H1 (cell line): ENCODE data around the gene FRG2. TPM values are rescaled to one million over a fixed set of nuclear protein-coding genes. Genes with fewer than 3 reads are reported as not detected.
"Not testable (repeated sequence)": the region's sequence is repeated elsewhere in the genome, so short reads cannot be mapped to it uniquely, and the experiment has no call there.

Source experiments
- CTCF ChIA-PET: fragments of 300-600 bp; sonication (Branson Sonifier 250); formaldehyde crosslinking; loops from one replicate; lab custom pipeline; 2021; ENCODE audit not compliant: partially characterized antibody; lab: Charles Lee
- POLR2A ChIA-PET: fragments of 300-600 bp; sonication (Branson Sonifier 250); formaldehyde crosslinking; loops from one replicate; lab custom pipeline; 2021; ENCODE audit warnings: inconsistent platforms; ENCODE audit not compliant: partially characterized antibody; lab: Charles Lee
- DNase-seq, 2 experiments: peaks; one replicate each; pipeline versions ENCODE4 v3.0.0 to v3.0.0-alpha.2; 2010 to 2022; ENCODE audit warnings: low spot score in 2 of 2, low read depth in 1 of 2, mixed read lengths in 1 of 2
- FAIRE-seq: peaks from 2 replicates; lab custom pipeline; 2011; peaks lifted over from hg19 to GRCh38; lab: Jason Lieb, UNC
- H2AFZ ChIP-seq: 2 replicates; pipeline ENCODE4 v1.8.1; 2012; ENCODE audit warnings: low read length, inconsistent platforms
- H2AK5ac ChIP-seq: 2 replicates; pipeline ENCODE4 v1.6.1; 2013; ENCODE audit warnings: low read depth, low read length
- H2BK120ac ChIP-seq: replicated peaks from 2 replicates; pipeline ENCODE3; 2013; ENCODE audit warnings: low read depth, low read length, inconsistent platforms
- H2BK12ac ChIP-seq: 2 replicates; pipeline ENCODE4 v1.6.1; 2013; ENCODE audit warnings: low read depth, low read length
- H2BK15ac ChIP-seq: 2 replicates; pipeline ENCODE4 v1.6.1; 2013; ENCODE audit warnings: low read length
- H2BK20ac ChIP-seq: 2 replicates; pipeline ENCODE4 v1.6.1; 2013; ENCODE audit warnings: low read length
- H2BK5ac ChIP-seq: 2 replicates; pipeline ENCODE4 v1.6.1; 2013; ENCODE audit warnings: low read depth, low read length
- H3K14ac ChIP-seq: 2 replicates; pipeline ENCODE4 v1.6.1; 2013; ENCODE audit warnings: inconsistent platforms; ENCODE audit not compliant: insufficient read length
- H3K18ac ChIP-seq: 2 replicates; pipeline ENCODE4 v1.6.1; 2013; ENCODE audit warnings: low read length; ENCODE audit errors: extremely low read depth
- H3K23ac ChIP-seq: 2 replicates; pipeline ENCODE4 v1.6.1; 2013; ENCODE audit warnings: inconsistent platforms; ENCODE audit not compliant: insufficient read length
- H3K23me2 ChIP-seq: 2 replicates; pipeline ENCODE4 v1.6.1; 2013; ENCODE audit warnings: low read depth, low read length
- H3K27ac ChIP-seq: 2 replicates; pipeline ENCODE4 v1.6.1; 2011; ENCODE audit warnings: low read depth, low read length, inconsistent platforms
- H3K27me3 ChIP-seq, 4 experiments: replicated peaks in 1 of 4; 1 replicate in 1 of 4; 2 replicates in 3 of 4; pipeline versions ENCODE4 v1.6.1 to v1.8.1; 2011 to 2013; ENCODE audit warnings: low read length in 3 of 4, mild to moderate bottlenecking in 3 of 4, inconsistent platforms in 2 of 4, mixed read lengths in 2 of 4, moderate library complexity in 1 of 4; ENCODE audit not compliant: control insufficient read depth in 3 of 4, insufficient read depth in 3 of 4; ENCODE audit errors: extremely low read depth in 1 of 4
- H3K36me3 ChIP-seq, 4 experiments: 2 replicates each; pipeline versions ENCODE4 v1.6.1 to v1.8.1; 2011 to 2013; ENCODE audit warnings: mild to moderate bottlenecking in 4 of 4, low read length in 3 of 4, moderate library complexity in 2 of 4, control low read depth in 1 of 4, inconsistent platforms in 1 of 4; ENCODE audit not compliant: insufficient read depth in 4 of 4, control insufficient read depth in 2 of 4
- H3K4ac ChIP-seq: replicated peaks from 2 replicates; pipeline ENCODE3; 2013; ENCODE audit warnings: low read length, low read depth, mixed read lengths, inconsistent platforms; ENCODE audit not compliant: insufficient read length
- H3K4me1 ChIP-seq, 4 experiments: replicated peaks in 1 of 4; 1 replicate in 1 of 4; 2 replicates in 3 of 4; pipeline versions ENCODE4 v1.6.1 to v1.8.1; 2011 to 2013; ENCODE audit warnings: low read length in 3 of 4, inconsistent platforms in 2 of 4, mixed read lengths in 1 of 4; ENCODE audit not compliant: insufficient read depth in 4 of 4, control insufficient read depth in 3 of 4
- H3K4me2 ChIP-seq, 2 experiments: 2 replicates each; pipeline versions ENCODE4 v1.6.1 to v1.8.1; 2011 to 2013; ENCODE audit warnings: low read depth in 2 of 2, low read length in 2 of 2, control low read depth in 1 of 2, inconsistent platforms in 1 of 2, mild to moderate bottlenecking in 1 of 2; ENCODE audit not compliant: insufficient read depth in 1 of 2
- H3K4me3 ChIP-seq, 4 experiments: fragments of 200-600, 300-600 bp in 1 of 4; sonication (generic), shearing (Covaris generic), sonication (Bioruptor Twin) in 1 of 4; 2 replicates each; pipeline versions ENCODE4 v1.5.1 to v1.8.1; 2011 to 2016; ENCODE audit warnings: low read length in 4 of 4, low read depth in 3 of 4, control low read depth in 2 of 4, inconsistent platforms in 2 of 4, mild to moderate bottlenecking in 2 of 4, mixed read lengths in 1 of 4, moderate library complexity in 1 of 4; ENCODE audit not compliant: insufficient read depth in 2 of 4; ENCODE audit errors: extremely low read depth in 1 of 4
- H3K56ac ChIP-seq: replicated peaks from 2 replicates; pipeline ENCODE3; 2013; ENCODE audit warnings: low read depth, mild to moderate bottlenecking, mixed read lengths, low read length, inconsistent platforms; ENCODE audit not compliant: insufficient read length
- H3K79me1 ChIP-seq: 2 replicates; pipeline ENCODE4 v1.6.1; 2013; ENCODE audit warnings: low read depth, low read length, control low read depth
- H3K79me2 ChIP-seq, 2 experiments: 2 replicates each; pipeline versions ENCODE4 v1.6.1 to v1.8.1; 2012 to 2013; ENCODE audit warnings: low read length in 2 of 2, mild to moderate bottlenecking in 2 of 2, inconsistent platforms in 1 of 2; ENCODE audit not compliant: insufficient read depth in 2 of 2, control insufficient read depth in 1 of 2
- H3K9ac ChIP-seq, 4 experiments: replicated peaks in 1 of 4; 1 replicate in 1 of 4; 2 replicates in 3 of 4; pipeline versions ENCODE4 v1.6.1 to v1.8.1; 2011 to 2013; ENCODE audit warnings: low read depth in 3 of 4, low read length in 3 of 4, control low read depth in 2 of 4, mild to moderate bottlenecking in 2 of 4, moderate library complexity in 2 of 4, inconsistent platforms in 1 of 4; ENCODE audit errors: extremely low read depth in 1 of 4
- H3K9me3 ChIP-seq, 2 experiments: 2 replicates each; pipeline versions ENCODE4 v1.6.1 to v1.8.1; 2012 to 2013; ENCODE audit warnings: mild to moderate bottlenecking in 2 of 2, moderate library complexity in 2 of 2, control low read depth in 1 of 2, inconsistent platforms in 1 of 2, low read depth in 1 of 2, low read length in 1 of 2, mixed read lengths in 1 of 2; ENCODE audit not compliant: insufficient read depth in 2 of 2
- H4K20me1 ChIP-seq, 2 experiments: replicated peaks in 1 of 2; 2 replicates each; pipeline versions ENCODE3 to v1.8.1; 2011 to 2013; ENCODE audit warnings: inconsistent platforms in 2 of 2, low read length in 2 of 2, mild to moderate bottlenecking in 1 of 2; ENCODE audit not compliant: insufficient read depth in 2 of 2, control insufficient read depth in 1 of 2
- H4K5ac ChIP-seq: 2 replicates; pipeline ENCODE4 v1.6.1; 2013; ENCODE audit warnings: low read length, low read depth, mixed read lengths, inconsistent platforms; ENCODE audit not compliant: insufficient read length
- H4K8ac ChIP-seq: 2 replicates; pipeline ENCODE4 v1.8.0; 2013; ENCODE audit warnings: mild to moderate bottlenecking, moderate library complexity, low read length, inconsistent platforms; ENCODE audit not compliant: insufficient read depth; ENCODE audit errors: extremely low read depth
- H4K91ac ChIP-seq: replicated peaks from 2 replicates; pipeline ENCODE3; 2013; ENCODE audit warnings: low read length, mixed read lengths, inconsistent platforms; ENCODE audit not compliant: insufficient read length
- WGBS, 2 experiments: shearing (Covaris generic) in 1 of 2; methylation state at CpG; one replicate each; pipeline versions ENCODE4 v1.1.6 to v1.1.7; 2013 to 2015; ENCODE audit warnings: low lambda C conversion rate in 2 of 2, mixed read lengths in 2 of 2, inconsistent platforms in 1 of 2, low coverage in 1 of 2, missing lambda C conversion rate in 1 of 2; ENCODE audit not compliant: insufficient replicate concordance in 2 of 2, insufficient coverage in 1 of 2, insufficient read length in 1 of 2; ENCODE audit errors: extremely low coverage in 1 of 2, missing lambda C conversion rate in 1 of 2; 5-methylcytosine and 5-hydroxymethylcytosine counted together
- polyA plus RNA-seq, 7 experiments: library from polyadenylated mRNA; depleted of rRNA in 3 of 7; stranded (reverse) in 5 of 7; unstranded in 2 of 7; fragments of >200 nt in 5 of 7; fragments of 200-250 nt in 2 of 7; gene quantifications; 1 replicate in 5 of 7; 2 replicates in 1 of 7; 4 replicates in 1 of 7; pipeline versions ENCODE4 v1.2.1 to v1.2.3, GENCODE V29; 2011 to 2013; ENCODE audit warnings: missing spikeins in 2 of 7, mixed read lengths in 2 of 7
- total RNA-seq: library from RNA; stranded (reverse); fragmentation: NEBNext Ultra II Directional; extraction: Animal tissue kit (Norgen Biotek cat#: 25700); gene quantifications from 2 replicates; pipeline ENCODE4 v1.2.1, GENCODE V29; 2021

The FRG2 gene
- total and polyA plus RNA-seq, 2 of the 8 experiments (the other 6 are each of a cell fraction or from before 2014, with no cell fraction given): not detected

DNA sequence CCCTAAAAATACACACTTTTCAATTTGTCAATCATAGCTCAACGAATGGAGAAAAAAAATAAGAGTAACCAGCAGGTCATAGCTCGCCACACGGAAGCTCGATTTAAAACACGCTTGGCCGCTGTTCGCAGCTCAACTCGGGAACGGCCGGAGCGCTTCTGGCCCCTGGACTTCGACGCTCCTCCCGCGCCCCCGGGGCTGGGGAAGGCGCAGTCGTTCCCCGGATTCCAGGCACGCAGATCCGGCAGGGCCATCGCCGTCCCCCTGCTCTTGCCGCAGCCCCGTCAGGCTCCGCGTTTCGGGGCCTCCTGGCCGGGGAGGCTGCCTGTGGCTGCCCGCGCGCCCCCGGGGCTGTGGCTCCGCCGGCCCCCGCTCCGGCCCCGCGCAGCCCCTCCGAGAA lies 13.8 kb upstream of the FRG2 start:
- H3K56ac ChIP-seq, FAIRE-seq, H2BK5ac ChIP-seq, H3K27me3 ChIP-seq, H2AFZ ChIP-seq, H3K23me2 ChIP-seq, H3K18ac ChIP-seq, H2AK5ac ChIP-seq, H3K23ac ChIP-seq, H2BK12ac ChIP-seq, H3K36me3 ChIP-seq, H2BK15ac ChIP-seq, H3K14ac ChIP-seq, H3K4me2 ChIP-seq, H3K4me3 ChIP-seq, H4K20me1 ChIP-seq, H4K8ac ChIP-seq, H4K91ac ChIP-seq, H3K9me3 ChIP-seq, H3K9ac ChIP-seq, H3K79me1 ChIP-seq, H2BK120ac ChIP-seq, H2BK20ac ChIP-seq, H3K4ac ChIP-seq, H4K5ac ChIP-seq, H3K4me1 ChIP-seq, POLR2A ChIA-PET, H3K79me2 ChIP-seq, CTCF ChIA-PET, H3K27ac ChIP-seq, DNase-seq: not testable (repeated sequence)
- WGBS, 2 experiments: 69% methylated on average over 23 of the region's 40 CpGs; no CpG with 5 or more reads in 1 of the 2 experiments

GRCh38 chr4:190037704-190038388 lies 10.8 kb upstream of the FRG2 start:
- H4K20me1 ChIP-seq, H3K23ac ChIP-seq, H2BK12ac ChIP-seq, H2BK5ac ChIP-seq, H3K4me3 ChIP-seq, H2AFZ ChIP-seq, H3K27ac ChIP-seq, H3K9ac ChIP-seq, POLR2A ChIA-PET, H2AK5ac ChIP-seq, H3K18ac ChIP-seq, H4K8ac ChIP-seq, H2BK120ac ChIP-seq, H2BK20ac ChIP-seq, H3K36me3 ChIP-seq, H3K23me2 ChIP-seq, H3K4me1 ChIP-seq, H3K27me3 ChIP-seq, H3K79me2 ChIP-seq, H3K56ac ChIP-seq, H2BK15ac ChIP-seq, H3K4me2 ChIP-seq, H3K9me3 ChIP-seq, H4K91ac ChIP-seq, H3K79me1 ChIP-seq, H3K14ac ChIP-seq, CTCF ChIA-PET, H3K4ac ChIP-seq, FAIRE-seq, H4K5ac ChIP-seq, DNase-seq: not testable (repeated sequence)
- no CpG with 5 or more reads among the region's 39 CpGs for WGBS, 2 experiments
